GM12872 (cell line): ENCODE data around the gene MAML3.

ENCODE experiments used
- TF ChIP-seq, protein P1 (sequence below): IDR thresholded peaks from 3 replicates; pipeline ENCODE4 v1.5.1; 2011; ENCODE audit warnings: low read depth, mild to moderate bottlenecking, low read length, moderate library complexity; ENCODE audit not compliant: insufficient read depth

The MAML3 gene

DNA sequence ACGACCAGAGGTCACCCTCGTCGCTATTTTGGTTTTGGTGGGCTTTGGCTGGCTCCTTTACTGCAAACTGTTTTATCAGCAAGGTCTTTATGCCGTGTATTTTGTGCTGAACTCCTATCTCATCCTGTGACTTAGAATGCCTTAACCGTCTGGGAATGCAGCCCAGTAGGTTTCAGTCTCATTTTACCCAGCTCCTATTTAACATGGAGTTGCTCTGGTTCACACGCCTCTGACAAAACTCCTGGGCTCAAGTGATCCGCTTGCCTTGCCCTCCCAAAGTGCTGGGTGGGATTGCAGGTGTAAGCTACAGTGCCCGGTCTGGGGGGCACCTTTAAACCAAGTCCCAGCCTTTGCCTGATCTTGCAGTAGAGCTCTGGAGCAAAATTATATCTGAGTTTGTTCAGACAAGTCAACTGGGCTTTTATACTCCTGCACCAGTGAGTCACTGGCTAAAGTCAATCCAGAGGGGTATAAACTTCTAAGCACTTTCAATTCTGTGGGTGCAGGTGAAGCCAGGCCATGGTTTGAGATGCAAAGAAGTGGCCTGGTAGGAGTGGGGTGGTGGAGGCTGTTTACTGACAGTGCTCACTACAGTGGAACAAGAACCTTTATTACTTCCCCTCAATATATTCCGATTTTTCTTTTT, 438.1 kb downstream of the MAML3 start:
- TF ChIP-seq, protein P1, sequence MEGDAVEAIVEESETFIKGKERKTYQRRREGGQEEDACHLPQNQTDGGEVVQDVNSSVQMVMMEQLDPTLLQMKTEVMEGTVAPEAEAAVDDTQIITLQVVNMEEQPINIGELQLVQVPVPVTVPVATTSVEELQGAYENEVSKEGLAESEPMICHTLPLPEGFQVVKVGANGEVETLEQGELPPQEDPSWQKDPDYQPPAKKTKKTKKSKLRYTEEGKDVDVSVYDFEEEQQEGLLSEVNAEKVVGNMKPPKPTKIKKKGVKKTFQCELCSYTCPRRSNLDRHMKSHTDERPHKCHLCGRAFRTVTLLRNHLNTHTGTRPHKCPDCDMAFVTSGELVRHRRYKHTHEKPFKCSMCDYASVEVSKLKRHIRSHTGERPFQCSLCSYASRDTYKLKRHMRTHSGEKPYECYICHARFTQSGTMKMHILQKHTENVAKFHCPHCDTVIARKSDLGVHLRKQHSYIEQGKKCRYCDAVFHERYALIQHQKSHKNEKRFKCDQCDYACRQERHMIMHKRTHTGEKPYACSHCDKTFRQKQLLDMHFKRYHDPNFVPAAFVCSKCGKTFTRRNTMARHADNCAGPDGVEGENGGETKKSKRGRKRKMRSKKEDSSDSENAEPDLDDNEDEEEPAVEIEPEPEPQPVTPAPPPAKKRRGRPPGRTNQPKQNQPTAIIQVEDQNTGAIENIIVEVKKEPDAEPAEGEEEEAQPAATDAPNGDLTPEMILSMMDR = no peak

DNA sequence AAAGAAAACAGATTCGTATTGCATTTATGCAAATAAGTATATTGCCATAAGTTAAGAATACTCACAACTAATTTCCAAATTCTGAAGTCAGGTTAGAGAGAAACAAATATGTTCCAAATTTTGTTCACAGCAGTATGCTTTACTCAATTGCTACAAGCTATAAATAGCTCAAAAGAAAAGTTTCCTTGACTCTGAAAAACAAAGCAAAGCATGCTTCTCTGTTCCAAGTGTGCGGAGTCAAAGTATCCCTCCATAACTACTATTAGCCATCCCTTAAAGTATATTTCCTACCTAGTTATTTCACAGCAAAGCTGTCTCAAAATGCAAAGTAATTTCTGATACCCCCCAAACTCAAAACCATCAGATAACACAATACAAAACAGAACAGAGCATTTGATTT, 441.1 kb downstream of the MAML3 start:
- TF ChIP-seq, protein P1 = no peak

DNA sequence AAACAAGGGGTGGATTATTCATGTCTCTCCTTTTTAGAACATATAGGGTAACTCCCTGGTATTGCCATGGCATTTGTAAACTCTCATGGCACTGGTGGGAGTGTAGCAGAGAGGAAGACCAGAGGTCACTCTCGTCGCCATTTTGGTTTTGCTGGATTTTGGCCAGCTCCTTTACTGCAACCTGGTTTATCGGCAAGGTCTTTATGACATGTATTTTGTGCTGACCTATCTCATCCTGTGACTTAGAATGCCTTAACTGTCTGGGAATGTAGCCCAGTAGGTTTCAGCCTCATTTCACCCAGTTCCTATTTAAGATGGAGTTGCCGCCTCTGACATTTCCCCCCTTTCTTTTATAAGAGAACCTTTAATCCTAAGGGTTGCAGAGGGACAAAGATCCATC, 442.5 kb downstream of the MAML3 start:
- TF ChIP-seq, protein P1 = no peak

DNA sequence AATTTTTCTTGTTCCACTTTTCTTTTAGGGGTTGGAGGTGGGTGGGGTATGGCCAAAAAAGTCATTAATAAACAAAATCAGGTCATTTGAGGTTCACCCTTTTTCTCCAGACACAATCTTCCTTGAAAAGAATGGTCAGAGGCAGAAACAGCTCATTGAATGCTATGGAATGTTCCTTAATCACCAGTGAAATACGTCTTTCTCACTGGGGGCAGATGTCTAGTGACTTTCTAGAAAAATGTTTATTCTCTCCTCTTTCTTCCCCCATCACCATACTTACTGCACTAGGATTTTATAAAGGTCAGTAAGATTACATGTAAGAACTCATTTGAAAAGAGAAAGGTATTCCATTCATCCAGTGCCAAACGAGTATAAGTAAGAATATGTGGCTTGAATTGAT, 443.9 kb downstream of the MAML3 start:
- TF ChIP-seq, protein P1 = no peak

DNA sequence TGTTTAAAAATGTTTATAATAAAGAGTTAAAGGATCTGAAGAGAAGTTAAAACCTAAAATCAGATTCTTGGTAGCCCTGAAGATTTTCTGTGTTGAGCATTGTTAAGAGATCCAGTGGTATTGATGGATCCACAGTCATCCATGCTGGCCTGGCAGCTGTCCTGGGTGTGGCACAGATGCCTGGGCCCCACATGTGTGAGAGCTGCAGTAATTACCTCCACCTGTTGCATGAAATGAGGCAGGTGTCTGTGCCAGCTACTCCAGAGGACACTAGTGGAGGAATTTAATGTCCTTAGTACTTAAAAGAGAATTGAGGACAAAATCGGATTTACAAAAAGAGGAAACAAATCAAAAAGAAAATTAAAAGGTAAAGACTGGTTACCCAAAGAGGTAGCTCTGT, 444.3 kb downstream of the MAML3 start:
- TF ChIP-seq, protein P1 = no peak

DNA sequence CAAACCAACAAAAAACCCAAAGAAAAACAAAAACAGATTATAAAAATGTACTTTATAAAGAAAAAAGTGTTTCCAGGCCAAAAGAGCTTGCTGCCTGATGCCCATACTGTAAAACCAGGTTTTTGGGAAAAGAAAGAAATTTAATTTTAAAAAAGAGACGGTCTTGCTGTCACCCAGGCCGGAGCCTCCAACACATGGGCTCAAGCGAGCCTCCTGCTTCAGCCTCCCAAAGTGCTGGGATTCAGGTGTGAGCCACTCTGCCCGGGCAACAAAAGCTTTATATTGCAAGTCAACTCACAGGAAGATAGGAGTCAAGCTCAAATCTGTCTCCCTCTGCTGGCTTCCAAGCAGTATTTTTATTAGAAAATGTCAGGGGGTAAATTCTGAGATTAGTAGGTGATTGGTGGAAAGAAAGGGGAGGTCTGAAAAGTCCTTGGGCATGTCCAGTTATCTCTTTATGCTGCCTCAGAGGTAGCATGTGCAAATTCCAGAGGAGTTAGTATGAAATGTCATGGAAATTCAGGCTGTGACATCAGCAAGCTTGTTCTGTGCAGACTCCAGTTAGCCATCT, 449.0 kb downstream of the MAML3 start:
- TF ChIP-seq, protein P1 = no peak; the same call in 2 of the 3 replicates

DNA sequence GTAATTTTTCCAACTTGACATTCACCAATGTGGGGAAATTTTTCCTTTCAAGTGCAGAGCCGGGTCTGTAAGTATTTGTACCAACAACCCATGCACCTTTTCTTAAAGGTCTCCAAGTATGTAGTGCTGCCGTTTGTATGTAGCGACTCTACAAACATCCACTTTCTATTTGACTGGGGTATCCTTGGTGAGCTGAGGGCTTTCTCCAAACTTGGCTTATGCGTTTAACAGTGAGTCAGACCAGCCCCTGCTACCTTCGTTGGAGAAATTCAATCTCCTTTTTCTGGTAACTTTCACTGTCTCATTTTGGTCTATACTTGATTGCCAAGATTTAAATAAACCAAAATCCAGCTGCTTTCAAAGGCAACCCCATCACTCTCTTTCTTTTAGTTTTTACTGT, 453.4 kb downstream of the MAML3 start:
- TF ChIP-seq, protein P1 = no peak
